ENCODE data around the gene CNTD1. TPM values are rescaled to one million over a fixed set of nuclear protein-coding genes. Genes with fewer than 3 reads are reported as not detected.
"Not testable (repeated sequence)": the region's sequence is repeated elsewhere in the genome, so short reads cannot be mapped to it uniquely, and the experiment has no call there.

The CNTD1 gene
- total RNA-seq, 2 donors from 2014 or later: 0.16 TPM; not detected in 1

DNA sequence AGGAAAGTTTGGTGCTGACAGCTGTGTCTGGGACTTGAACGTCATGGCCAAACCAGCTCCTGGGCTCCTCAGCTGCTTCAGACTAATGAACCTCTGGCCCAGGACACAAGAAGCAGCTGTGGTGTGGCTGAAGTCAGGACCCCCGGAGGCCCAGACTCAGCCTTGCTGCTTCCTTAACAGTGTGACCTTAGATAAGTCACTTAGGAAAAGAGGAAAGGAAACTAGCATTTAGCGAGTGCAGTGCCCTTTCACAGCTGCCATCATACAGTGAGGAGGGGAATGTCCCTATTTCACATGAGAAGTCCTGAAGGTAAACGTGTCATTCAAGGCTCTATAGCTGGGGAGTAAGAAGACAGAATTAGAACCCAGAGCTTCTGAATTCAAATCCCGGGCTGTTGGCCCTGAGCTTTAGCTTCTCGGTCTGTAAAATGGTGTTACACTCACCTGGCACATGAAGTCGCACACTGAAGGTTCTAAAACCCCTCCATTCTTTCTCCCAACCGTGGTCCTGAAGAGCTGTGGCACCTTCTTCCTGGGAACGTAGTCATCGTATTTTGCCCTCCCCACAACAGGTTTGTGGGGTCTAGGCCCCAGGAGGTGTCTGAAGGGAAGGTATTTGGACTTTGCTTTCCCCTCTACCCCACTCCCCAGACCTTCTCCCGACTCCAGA is 38.5 kb upstream of the CNTD1 start:
- Histone ChIP-seq H3K4me1 (peaks cover 0 to 28% of the 10 kb centered on the region in 2 donors), H3K27me3 (no peaks in the 10 kb centered on the region), H3K36me3 (no peaks in the 10 kb centered on the region), H3K27ac (peak overlapping the region; percentile 65 to 78), H3K4me3 (peak overlapping the region; percentile 9 to 57), H3K9me3 (no peaks in the 10 kb centered on the region)
- no peak for DNase-seq (ENCODE audit: low spot score)
- no peak for TF ChIP-seq CTCF (IDR thresholded peaks at IDR 0.05)

DNA sequence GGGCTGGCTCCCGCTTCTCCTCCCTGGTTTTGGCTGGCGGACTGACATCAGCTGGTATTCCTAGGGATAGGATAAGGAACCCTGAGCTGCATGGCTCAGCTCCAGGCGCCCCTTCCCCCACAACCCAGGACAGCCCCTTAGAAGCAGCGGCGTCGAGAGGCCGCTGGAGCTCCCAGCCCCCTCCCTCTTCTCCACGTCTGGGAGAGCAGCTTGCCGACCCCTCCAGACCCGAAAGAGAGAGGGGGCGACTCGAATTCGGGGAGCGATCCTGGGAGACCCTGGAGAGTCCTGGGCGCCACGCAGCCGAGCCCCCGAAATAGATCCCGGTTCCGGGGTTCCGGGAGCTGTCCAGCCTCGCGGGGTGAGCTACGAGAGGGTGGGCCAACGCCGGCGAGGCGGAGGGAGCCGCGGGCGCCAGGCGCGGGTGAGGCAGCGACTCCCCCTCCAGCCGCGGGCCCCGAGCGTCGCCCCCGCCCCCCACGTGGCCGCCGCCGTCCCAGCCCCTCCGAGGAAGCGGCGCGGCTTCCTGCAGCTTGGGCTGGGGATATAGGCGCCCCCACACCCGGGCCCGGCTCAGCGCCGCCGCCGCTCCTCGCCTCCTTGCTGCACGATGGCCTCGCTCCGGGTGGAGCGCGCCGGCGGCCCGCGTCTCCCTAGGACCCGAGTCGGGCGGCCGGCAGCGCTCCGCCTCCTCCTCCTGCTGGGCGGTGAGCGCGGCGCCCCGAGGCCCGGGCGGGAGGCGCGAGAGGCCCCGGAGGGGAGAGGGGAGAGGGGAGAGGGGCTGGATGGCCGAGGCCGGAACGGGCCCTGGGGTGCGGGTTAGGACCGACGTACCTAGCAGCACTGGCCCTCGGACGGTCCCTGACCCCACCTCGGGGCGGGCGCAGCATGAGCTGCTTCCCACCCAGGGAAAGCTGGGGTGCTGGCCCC is 37.7 kb upstream of the CNTD1 start, which contains the start of gene RAMP2:
TSS of gene RAMP2 (plus strand) at position 576 of the 930 bp plus-strand sequence. CDS start at position 611, 35 bp downstream.
- H3K27ac ChIP-seq: peak within 1 kb of the TSS; percentile 65 to 78

GRCh38 chr17:42761638-42762037 is 37.0 kb upstream of the CNTD1 start:
- Histone ChIP-seq H3K27ac (peak overlapping the region; percentile 65 to 78), H3K36me3 (no peaks in the 10 kb centered on the region), H3K4me3 (peak overlapping the region; percentile 52 to 57), H3K27me3 (no peaks in the 10 kb centered on the region), H3K4me1 (peaks cover 0 to 28% of the 10 kb centered on the region in 2 donors), H3K9me3 (no peaks in the 10 kb centered on the region)
- TF ChIP-seq CTCF (IDR thresholded peaks at IDR 0.05): no peak
- DNase-seq (ENCODE audit: low spot score): no peak

More for the DNA sequence above, 37.7 kb upstream of the CNTD1 start, which contains the start of gene RAMP2:
- Histone ChIP-seq H3K4me3 (peak within 1 kb of the TSS; percentile 52 to 57), H3K36me3 (no peaks in the 10 kb centered on the region), H3K9me3 (no peaks in the 10 kb centered on the region), H3K4me1 (peaks cover 0 to 28% of the 10 kb centered on the region in 2 donors), H3K27me3 (no peaks in the 10 kb centered on the region)
- no peak for TF ChIP-seq CTCF (IDR thresholded peaks at IDR 0.05)
- DNase-seq (ENCODE audit: low spot score): no peak

GRCh38 chr17:42766124-42766523 is 32.5 kb upstream of the CNTD1 start:
- H3K9me3 ChIP-seq: no peaks in the 10 kb centered on the region
- H3K36me3 ChIP-seq: no peaks in the 10 kb centered on the region
- H3K27ac ChIP-seq: no peak overlapping the region
- no peak overlapping the region for H3K4me3 ChIP-seq
- H3K4me1 ChIP-seq: peaks cover 0 to 19% of the 10 kb centered on the region in 2 donors
- DNase-seq (ENCODE audit: low spot score): no peak
- H3K27me3 ChIP-seq: no peaks in the 10 kb centered on the region
- TF ChIP-seq CTCF (IDR thresholded peaks at IDR 0.05): no peak

DNA sequence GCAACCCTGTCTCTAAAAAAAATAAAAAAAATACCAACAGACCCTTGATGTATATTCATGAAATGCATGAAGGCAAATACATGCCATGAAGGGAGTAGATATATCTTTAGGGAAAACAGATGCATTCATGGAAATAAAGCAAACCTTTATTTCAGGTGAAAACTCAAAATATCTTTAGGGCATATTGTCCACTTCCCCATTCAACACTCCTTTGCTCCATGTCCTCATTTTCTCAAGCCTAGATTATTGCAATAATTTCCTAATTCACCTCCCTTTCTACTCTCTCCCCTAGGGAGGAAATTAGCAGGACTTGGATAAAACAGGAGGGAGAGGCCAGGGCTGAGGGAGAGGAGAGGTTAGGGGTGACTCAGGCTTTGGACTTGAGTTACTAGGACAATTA is 31.1 kb upstream of the CNTD1 start:
- H3K4me1 ChIP-seq: peaks cover 0 to 9% of the 10 kb centered on the region in 2 donors
- H3K4me3 ChIP-seq: no peak overlapping the region
- TF ChIP-seq CTCF (IDR thresholded peaks at IDR 0.05): no peak
- H3K36me3 ChIP-seq: no peaks in the 10 kb centered on the region
- no peak for DNase-seq (ENCODE audit: low spot score)
- H3K27ac ChIP-seq: no peak overlapping the region
- H3K9me3 ChIP-seq: no peaks in the 10 kb centered on the region
- H3K27me3 ChIP-seq: no peaks in the 10 kb centered on the region

DNA sequence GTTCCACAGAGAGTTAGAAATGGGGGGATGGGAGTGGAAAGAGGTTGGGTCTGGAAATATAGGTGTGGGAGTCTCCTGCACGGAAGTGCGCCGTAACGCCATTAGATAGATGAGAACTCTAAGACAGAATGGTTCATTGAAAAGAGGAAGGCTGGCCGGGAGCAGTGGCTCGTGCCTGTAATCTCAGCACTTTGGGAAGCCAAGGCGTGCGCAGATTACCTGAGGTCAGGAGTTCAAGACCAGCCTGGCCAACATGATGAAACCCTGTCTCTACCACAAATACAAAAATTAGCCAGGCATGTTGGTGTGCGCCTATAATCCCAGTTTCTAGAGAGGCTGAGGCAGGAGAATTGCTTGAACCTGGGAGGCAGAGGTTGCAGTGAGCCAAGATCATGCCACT is 30.7 kb upstream of the CNTD1 start:
- H3K9me3 ChIP-seq; H3K4me1 ChIP-seq; H3K27me3 ChIP-seq; DNase-seq (ENCODE audit: low spot score); H3K36me3 ChIP-seq; H3K27ac ChIP-seq; H3K4me3 ChIP-seq: not testable (repeated sequence)

DNA sequence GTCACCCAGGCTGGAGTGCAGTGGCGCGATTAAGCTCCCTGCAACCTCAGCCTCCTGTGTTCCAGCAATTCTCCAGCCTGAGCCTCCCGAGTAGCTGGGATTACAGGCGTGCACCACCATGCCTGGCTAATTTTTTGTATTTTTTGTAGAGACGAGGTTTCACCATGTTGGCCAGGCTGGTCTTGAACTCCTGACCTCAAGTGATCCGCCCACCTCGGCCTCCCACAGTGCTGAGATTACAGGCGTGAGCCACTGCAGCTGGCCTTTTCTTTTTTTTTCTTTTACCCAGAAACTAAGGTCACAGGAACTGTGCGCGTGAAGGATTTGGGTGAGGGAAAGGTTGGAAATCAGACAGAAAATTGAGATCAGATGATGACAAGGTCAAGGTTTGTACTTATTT is 28.7 kb upstream of the CNTD1 start:
- peaks cover 0 to 18% of the 10 kb centered on the region in 2 donors for H3K4me1 ChIP-seq
- not testable (repeated sequence) for DNase-seq (ENCODE audit: low spot score); H3K27me3 ChIP-seq; H3K9me3 ChIP-seq; H3K36me3 ChIP-seq; H3K27ac ChIP-seq; H3K4me3 ChIP-seq
